HG03558 (cell line): ENCODE data around the gene CDK14.

ENCODE experiments used
- ATAC-seq: cut with Tn5 transposase; IDR thresholded peaks from one replicate; pipeline ENCODE4 v1.9.1; 2021; ENCODE audit warnings: moderate number of reproducible peaks; ENCODE audit not compliant: unreplicated experiment; ENCODE audit errors: extremely low read depth

CDK14 gene

GRCh38 chr7:91112902-91113341 is 516.8 kb downstream of the CDK14 start:
- no peak for ATAC-seq

- ATAC-seq = no peak
These were observed 518.1 kb downstream of the CDK14 start for GRCh38 chr7:91114232-91114631.

- no peak for ATAC-seq
These were observed 530.6 kb downstream of the CDK14 start for GRCh38 chr7:91126762-91127161.

GRCh38 chr7:91127325-91127724 is 531.2 kb downstream of the CDK14 start:
- no peak for ATAC-seq

GRCh38 chr7:91127959-91128358 is 531.8 kb downstream of the CDK14 start:
- ATAC-seq = no peak

- ATAC-seq = no peak
These were observed 532.7 kb downstream of the CDK14 start for GRCh38 chr7:91128683-91129348.

DNA sequence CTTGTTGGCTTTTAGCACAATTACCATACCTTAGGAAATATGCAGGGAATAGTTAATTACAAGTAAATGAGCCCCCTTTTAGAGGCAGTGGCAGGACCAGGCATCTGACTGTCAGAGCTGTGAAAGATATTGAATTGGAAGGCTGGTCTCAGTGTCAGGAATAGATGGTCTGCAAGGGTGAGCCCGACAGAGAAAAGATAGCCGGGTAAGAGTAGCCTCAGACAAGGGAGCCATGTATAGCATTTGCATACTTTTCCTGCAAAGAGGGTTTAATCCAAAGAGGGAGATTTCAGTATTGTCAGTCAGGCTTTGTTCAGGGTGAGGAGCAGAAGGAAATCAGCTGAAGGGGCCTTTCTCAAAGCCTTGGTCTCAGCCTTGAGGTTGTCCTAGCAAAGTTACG is 539.2 kb downstream of the CDK14 start:
- ATAC-seq = no peak

DNA sequence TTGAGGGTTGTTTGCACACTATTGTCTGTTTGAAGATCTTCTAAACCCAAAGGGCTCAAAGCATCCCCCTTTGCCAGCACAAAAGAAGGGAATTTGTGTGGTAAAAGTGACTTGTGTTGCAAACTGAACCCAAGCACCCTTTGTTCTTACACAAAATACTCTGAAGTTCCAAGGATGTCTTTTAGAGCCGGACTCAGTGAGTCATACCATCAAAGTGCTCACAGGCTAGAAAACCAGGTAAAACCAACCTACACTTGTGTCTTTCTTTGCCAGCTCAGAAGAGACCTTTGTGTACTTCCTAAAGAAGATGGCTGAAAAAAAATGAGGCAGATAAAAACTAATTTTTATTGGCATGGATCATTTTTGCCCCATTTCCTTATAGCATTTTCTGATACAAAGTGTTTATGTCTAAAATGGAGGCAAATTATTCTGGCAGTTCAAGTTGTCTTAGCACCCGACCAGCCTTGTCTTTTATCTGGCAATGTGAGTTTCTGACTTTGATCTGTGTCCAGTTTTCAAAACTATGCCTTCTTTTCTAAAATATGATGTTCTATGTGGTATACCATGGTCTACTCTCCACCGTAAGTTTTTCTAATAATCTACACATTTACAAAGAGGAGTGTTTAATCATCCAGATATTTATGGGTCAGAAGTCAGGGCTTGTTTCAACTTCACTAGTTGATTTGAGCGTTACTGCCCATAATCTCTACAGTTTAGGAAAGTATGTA is 539.7 kb downstream of the CDK14 start:
- no peak for ATAC-seq

GRCh38 chr7:91137153-91137787 is 541.1 kb downstream of the CDK14 start:
- no peak for ATAC-seq

DNA sequence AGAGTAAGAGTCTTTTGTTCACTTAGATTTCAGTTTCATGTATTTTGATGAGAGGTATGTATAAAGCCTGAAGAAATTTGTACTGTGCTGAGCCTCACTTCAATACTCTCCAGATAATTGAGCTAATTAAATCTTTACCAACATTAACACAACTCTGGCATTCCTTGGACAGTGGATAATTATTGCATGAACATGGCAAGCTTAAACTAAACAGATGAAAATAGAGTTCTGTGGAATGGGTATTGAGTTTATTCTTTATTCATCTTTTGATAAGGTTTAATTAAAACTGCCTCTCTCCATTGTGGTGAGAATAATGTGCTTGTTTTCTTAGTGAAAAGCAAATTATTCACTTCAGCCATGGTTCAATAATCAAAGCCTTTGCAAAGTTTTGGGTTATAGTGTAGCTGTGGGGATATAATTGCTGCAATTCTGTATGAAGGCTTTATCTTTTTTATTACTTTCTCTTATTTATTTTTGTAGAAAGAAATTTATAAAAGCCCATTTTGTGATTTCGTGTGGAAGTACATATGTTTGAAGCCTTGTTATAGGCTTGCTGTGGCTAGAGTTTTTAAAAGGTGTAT is 541.8 kb downstream of the CDK14 start:
- ATAC-seq = no peak

- ATAC-seq = no peak
These were observed 544.2 kb downstream of the CDK14 start for GRCh38 chr7:91140286-91140685.

GRCh38 chr7:91140982-91141381 is 544.9 kb downstream of the CDK14 start:
- no peak for ATAC-seq

- ATAC-seq = no peak
These were observed 546.6 kb downstream of the CDK14 start for GRCh38 chr7:91142743-91143142.

- ATAC-seq = no peak
These were observed 553.5 kb downstream of the CDK14 start for GRCh38 chr7:91149341-91150246.

- no peak for ATAC-seq
These were observed 555.8 kb downstream of the CDK14 start for GRCh38 chr7:91151916-91152315.

GRCh38 chr7:91156316-91157185 is 560.4 kb downstream of the CDK14 start:
- no peak for ATAC-seq

DNA sequence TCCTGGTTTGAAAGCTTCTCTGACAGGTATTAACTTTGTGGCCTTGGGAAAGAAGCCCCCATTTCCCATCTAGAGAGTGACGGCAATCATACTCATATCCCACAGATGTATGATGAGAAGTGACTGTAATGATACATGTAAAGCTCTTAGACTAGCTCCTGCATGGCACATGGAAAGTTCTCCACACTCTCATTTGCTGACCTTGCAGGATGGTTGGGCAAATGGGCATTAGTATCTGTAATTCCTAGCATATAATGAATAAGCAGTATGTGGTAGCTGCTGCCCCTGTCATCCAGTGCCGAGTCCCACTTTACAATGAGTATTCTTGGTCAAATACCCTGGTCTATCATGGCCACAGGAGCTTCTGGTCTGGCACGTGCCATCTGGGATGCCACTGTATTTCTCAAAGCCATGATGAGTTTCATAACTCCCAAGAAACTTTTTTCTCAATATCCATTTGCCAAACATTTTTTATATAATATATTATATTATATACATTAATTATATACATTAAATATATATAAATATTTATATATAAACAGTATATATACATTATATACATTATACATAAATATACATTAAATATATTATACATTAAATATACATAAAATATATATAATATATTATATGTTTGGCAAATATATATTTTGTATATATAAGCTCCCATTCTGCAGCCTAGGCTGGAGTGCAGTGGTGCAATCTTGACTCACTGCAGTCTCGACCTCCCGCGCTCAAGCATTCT is 561.6 kb downstream of the CDK14 start:
- no peak for ATAC-seq

DNA sequence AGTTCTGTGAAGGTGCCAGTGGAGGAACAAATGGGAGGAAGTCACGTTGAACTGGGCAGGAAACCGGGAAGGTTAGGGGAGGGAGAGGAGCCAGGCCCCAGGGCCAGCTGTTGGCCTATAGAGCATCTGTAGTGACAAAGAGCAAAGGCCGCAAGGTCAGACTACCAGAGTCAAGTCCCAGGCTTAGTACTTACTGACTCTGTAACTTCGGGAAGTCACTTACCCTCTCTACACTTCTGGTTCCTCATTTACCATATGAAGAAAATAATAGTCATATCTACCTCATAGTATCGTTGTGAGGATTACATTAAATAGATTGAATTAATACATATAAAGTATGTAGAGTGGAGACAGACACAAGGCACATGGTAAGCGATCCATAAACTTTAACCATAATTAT is 566.3 kb downstream of the CDK14 start:
- ATAC-seq = no peak
